Right renal pelvis (tissue), 4 donors: ENCODE results near the gene NPC1. TPM values are rescaled to one million over a fixed set of nuclear protein-coding genes. Genes with fewer than 3 reads are reported as not detected.
A peak's percentile ranks its signal among the peaks of the same experiment; 100 is the strongest.

Source experiments
- DNase-seq, 4 donors: peaks; one replicate each; pipeline ENCODE4 v3.0.0-alpha.2; 2013; ENCODE audit warnings: low read depth in 4 of 4, low spot score in 3 of 4, missing footprints in 1 of 4
- polyA plus RNA-seq, 4 donors: library from polyadenylated mRNA; unstranded; fragments of 120-200 nt; gene quantifications; one replicate each; pipeline ENCODE4 v1.2.1, GENCODE V29; 2013; ENCODE audit not compliant: insufficient read length in 4 of 4

NPC1 gene
- polyA plus RNA-seq, 4 donors = 18.4 to 23.1 (median 20.2) TPM

- DNase-seq = no peak
These were observed 33.8 kb downstream of the NPC1 start for GRCh38 chr18:23552505-23552904.

GRCh38 chr18:23551978-23552377 lies 34.3 kb downstream of the NPC1 start:
- no peak for DNase-seq

GRCh38 chr18:23550898-23551297 lies 35.4 kb downstream of the NPC1 start:
- no peak for DNase-seq

GRCh38 chr18:23548719-23549118 lies 37.6 kb downstream of the NPC1 start:
- DNase-seq = no peak

DNA sequence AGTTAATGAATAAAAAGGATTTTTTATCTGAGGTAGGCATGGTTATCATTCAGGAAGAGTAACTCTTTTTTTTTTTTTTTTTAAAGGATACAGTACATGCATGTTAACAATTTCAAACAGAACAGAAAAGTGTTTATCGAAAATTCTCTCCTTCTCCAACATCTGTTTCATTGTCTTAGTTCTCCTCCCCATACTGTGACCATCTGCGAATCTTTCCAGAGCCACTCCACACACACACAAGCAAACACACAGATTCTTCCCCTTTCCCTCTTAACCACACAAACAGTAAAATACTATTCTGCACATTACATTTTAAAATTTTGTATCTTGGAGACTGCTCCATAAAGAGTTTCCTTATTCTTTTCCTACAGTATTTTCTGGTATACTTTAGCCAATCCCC lies 38.0 kb downstream of the NPC1 start:
- no peak for DNase-seq

GRCh38 chr18:23547846-23548245 lies 38.5 kb downstream of the NPC1 start:
- no peak for DNase-seq

- DNase-seq = no peak
These were observed 39.0 kb downstream of the NPC1 start for GRCh38 chr18:23547306-23547705.

GRCh38 chr18:23545247-23545789 lies 41.0 kb downstream of the NPC1 start:
- DNase-seq = no peak

- DNase-seq = no peak
These were observed 43.8 kb downstream of the NPC1 start for GRCh38 chr18:23542461-23542860.

GRCh38 chr18:23541349-23542093 lies 44.8 kb downstream of the NPC1 start:
- no peak for DNase-seq

- DNase-seq = no peak
These were observed 45.4 kb downstream of the NPC1 start for GRCh38 chr18:23540867-23541266.

GRCh38 chr18:23539911-23540525 lies 46.3 kb downstream of the NPC1 start:
- DNase-seq = no peak

DNA sequence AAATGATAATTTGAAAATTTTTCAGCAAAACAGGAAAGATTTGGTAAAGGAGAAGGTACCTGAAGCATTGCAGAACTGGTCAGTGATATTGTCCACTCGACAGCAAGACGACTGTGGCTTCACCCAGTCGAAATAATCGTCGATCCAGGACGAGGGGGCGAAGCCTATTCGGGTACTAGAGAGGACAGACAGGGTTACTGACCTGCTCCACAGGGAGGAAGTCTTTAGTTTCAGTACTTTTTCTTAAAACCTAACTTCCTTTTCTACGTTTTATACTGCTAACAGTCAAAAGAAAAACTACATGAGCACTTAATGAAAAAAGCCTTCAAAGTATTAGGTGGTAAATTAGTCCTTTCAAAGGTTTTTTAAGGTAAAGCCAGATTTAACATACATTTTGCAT lies 47.0 kb downstream of the NPC1 start:
- DNase-seq = no peak

DNA sequence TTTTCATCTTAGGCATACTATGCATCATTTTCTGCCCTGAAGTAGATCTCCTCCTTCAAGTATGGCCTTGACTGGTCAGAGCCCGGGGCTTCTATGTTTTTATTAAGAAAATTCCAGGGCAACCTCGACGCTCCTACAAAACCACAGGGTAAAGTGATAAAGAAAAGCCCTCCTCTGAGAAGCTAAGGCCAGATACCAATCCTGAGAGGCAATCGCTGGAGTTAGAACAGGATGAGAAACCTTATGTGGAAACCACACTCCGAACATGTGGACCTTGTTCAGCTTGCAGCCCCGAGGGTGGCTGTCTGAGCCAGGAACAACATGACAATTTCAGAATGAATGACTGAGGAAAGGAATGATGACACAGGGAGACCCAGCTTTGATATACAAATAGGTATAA lies 47.4 kb downstream of the NPC1 start:
- no peak for DNase-seq

GRCh38 chr18:23538001-23538400 lies 48.3 kb downstream of the NPC1 start:
- DNase-seq = no peak

GRCh38 chr18:23537274-23537673 lies 49.0 kb downstream of the NPC1 start:
- no peak for DNase-seq

- DNase-seq = no peak
These were observed 50.1 kb downstream of the NPC1 start for GRCh38 chr18:23536204-23536603.

DNA sequence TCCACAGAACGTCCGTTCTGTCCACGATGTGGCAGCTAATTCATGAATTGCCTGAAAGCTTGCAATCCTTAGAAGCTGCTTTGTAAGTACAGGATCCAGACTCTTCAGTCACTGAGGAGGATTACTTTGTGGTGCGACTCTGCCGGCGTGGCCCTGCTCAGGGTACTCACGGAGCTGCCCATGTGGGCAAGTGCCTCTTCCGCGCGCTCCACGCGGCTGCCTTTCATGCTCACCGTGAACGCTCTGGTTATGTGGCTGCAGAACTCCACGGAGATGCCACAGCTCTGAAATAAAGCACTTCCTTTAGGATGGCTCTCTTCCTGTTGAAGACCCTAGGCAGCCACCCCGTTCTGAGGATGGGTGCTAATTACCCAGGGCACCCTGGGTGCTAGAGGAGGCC lies 52.0 kb downstream of the NPC1 start:
- no peak for DNase-seq

DNA sequence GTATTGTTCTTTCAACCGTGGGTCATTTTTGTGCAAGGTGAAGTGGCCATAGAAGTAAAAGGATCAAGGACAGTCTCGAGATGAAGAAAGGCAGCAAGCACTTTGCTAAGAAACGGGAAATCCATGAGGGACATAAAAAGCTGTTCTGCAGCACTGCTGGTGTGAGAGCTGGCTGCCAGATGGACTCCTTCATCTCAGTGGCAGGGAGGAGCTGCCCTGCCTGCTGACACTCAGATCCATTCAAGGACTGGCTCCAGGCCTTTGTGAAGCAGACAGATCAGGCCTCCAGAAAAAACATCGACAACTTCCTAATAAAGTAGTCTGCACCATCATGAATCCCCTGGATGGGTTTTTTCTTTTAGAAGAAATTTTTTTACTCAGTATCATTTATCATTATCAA lies 53.5 kb downstream of the NPC1 start:
- DNase-seq = peak in 2 of 4 donors; percentile 14 to 25

DNA sequence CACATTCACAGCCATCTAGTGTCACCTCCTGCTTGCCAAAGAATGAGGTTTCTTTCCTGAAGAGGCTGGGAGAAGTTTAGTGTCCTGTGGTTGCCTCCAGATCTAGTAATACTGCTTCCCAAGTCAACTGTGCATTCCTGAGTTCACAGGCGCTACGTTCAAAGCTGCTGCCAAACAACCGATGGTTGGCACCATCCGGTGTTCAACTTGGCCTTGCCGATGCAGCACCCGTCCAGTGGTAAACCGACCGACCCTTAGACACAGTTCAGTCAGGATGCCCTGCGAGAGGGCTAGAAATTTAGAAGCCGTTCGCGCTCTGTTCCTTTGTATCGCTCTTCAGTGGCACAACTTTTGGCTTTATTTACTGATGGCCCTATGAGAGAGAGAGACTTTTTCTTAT lies 54.4 kb downstream of the NPC1 start:
- no peak for DNase-seq

- DNase-seq = no peak
These were observed 56.1 kb downstream of the NPC1 start for GRCh38 chr18:23530195-23530594.

DNA sequence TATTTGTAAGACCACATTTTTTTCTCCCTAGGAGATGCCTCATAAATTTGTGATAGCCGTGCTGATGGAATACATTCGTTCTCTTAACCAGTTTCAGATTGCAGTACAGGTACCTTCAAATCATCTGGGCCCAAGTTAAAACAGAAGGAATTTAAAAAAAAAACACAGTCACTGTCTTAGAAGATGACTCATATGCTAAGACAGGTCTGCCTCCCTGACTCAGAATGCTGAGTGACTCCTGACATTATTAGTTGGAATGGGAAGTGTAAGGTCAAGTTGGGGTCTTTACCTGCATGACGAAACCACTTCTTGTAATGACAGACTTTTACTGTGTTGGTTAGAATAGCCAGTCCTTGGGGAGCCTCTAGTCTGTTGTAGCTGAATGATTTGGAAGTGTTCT lies 56.7 kb downstream of the NPC1 start:
- no peak for DNase-seq
